ENCODE results near the gene ACCS.

Gene ACCS

GRCh38 chr11:44104481-44105294, 38.6 kb downstream of the ACCS start:
- in situ Hi-C loops (cut with HindIII; ENCODE audit: low pct_ligation_motif_present, low sequenced_read_pairs), result loop anchor here (25.0 kb wide), 2 partner anchors 208 to 433 kb away; partner anchors contain the start of gene ALX4
- Histone ChIP-seq H3K27me3 (replicated peaks) (no peaks in the 10 kb centered on the region), H3K36me3 (replicated peaks) (peaks cover 3% of the 10 kb centered on the region), H3K4me3 (ENCODE audit: low read depth, low read length) (no peak overlapping the region), H3K27ac (no peak overlapping the region)
- DNase-seq, result no peak
- peak; percentile 42 for TF ChIP-seq CTCF (IDR thresholded peaks at IDR 0.05; ENCODE audit: low read depth, low read length, missing control alignments)

- H3K4me3 ChIP-seq (ENCODE audit: low read depth, low read length), result no peak overlapping the region
- DNase-seq, result no peak
- no peak overlapping the region for H3K27ac ChIP-seq
- no peaks in the 10 kb centered on the region for H3K27me3 ChIP-seq (replicated peaks)
- in situ Hi-C loops (cut with HindIII; ENCODE audit: low pct_ligation_motif_present, low sequenced_read_pairs), result loop anchor here (25.0 kb wide), 2 partner anchors 204 to 429 kb away; partner anchors contain the start of gene ALX4
- peaks cover 3% of the 10 kb centered on the region for H3K36me3 ChIP-seq (replicated peaks)
- no peak for TF ChIP-seq CTCF (IDR thresholded peaks at IDR 0.05; ENCODE audit: low read depth, low read length, missing control alignments)
Measured at GRCh38 chr11:44108260-44108659, 42.2 kb downstream of the ACCS start.

- TF ChIP-seq CTCF (IDR thresholded peaks at IDR 0.05; ENCODE audit: low read depth, low read length, missing control alignments), result peak; percentile 93
- Histone ChIP-seq H3K36me3 (replicated peaks) (peaks cover 10% of the 10 kb centered on the region), H3K4me3 (ENCODE audit: low read depth, low read length) (no peak overlapping the region), H3K27ac (no peak overlapping the region), H3K27me3 (replicated peaks) (no peaks in the 10 kb centered on the region)
- in situ Hi-C loops (cut with HindIII; ENCODE audit: low pct_ligation_motif_present, low sequenced_read_pairs), result loop anchor here (25.0 kb wide), 2 partner anchors 202 to 427 kb away; partner anchors contain the start of gene ALX4
- peak; percentile 53 for DNase-seq
Measured at GRCh38 chr11:44110231-44110679, 44.2 kb downstream of the ACCS start.

- peak; percentile 46 for DNase-seq
- Histone ChIP-seq H3K4me3 (ENCODE audit: low read depth, low read length) (no peak overlapping the region), H3K27ac (no peak overlapping the region), H3K27me3 (replicated peaks) (no peaks in the 10 kb centered on the region), H3K36me3 (replicated peaks) (peaks cover 10% of the 10 kb centered on the region)
- in situ Hi-C loops (cut with HindIII; ENCODE audit: low pct_ligation_motif_present, low sequenced_read_pairs), result loop anchor here (25.0 kb wide), 2 partner anchors 200 to 425 kb away; partner anchors contain the start of gene ALX4
- TF ChIP-seq CTCF (IDR thresholded peaks at IDR 0.05; ENCODE audit: low read depth, low read length, missing control alignments), result no peak
Measured at GRCh38 chr11:44112091-44112821, 46.2 kb downstream of the ACCS start.

- Histone ChIP-seq H3K4me3 (ENCODE audit: low read depth, low read length) (no peak overlapping the region), H3K27ac (no peak overlapping the region), H3K36me3 (replicated peaks) (peaks cover 10% of the 10 kb centered on the region), H3K27me3 (replicated peaks) (no peaks in the 10 kb centered on the region)
- no peak for DNase-seq
- TF ChIP-seq CTCF (IDR thresholded peaks at IDR 0.05; ENCODE audit: low read depth, low read length, missing control alignments), result no peak
- in situ Hi-C loops (cut with HindIII; ENCODE audit: low pct_ligation_motif_present, low sequenced_read_pairs), result loop anchor here (25.0 kb wide), 2 partner anchors 199 to 424 kb away; partner anchors contain the start of gene ALX4
Measured at GRCh38 chr11:44113018-44113417, 46.9 kb downstream of the ACCS start.

Measured in brain microvascular endothelial cell (primary cell).